Measurements from ENCODE around the gene EHD1.

Gene EHD1

DNA sequence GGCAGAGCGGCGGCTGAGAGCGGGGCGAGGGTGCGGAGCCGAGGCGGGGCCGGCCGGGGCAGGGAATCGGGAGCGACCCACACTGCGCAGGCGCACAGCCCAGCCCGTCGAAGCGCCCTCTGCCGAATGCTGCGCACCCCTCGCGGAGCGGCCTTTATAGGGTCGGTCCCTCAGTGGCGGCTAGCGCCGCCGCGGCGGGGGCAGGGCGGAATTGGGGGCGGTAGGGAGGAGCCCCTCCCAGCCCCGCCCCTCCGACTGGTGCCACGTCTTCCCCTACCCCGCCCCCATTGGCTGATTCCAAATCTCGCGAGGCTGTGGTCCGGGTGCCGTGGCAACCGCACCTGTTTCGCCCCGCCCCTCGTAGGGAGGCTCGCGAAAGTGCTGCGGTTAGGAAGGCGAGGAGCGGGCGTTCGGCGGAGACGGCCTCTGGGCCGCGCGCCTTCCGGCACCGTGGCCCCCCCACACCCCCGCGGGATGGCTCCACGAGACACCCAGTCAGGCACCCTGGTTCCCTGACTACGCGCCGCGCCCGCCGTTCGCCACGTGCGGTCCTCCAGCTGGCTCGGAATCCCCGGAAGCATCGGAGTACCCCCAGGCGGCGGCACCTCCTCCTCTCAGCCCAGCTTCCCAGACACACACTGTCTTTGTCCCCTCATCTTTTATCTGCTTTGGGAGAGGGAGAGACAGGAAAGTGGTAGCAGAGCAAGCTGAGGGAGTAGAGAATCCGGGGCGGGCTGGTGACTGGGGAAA is at the start of gene EHD1:
Gene EHD1 (minus strand): TSS at position 128 of the 750 bp plus-strand sequence. CDS start 157 bp downstream, outside the sequence.
- DNase-seq (ENCODE audit: low read depth): peak; percentile 100
- Histone ChIP-seq H3K9ac (ENCODE audit: low read length) (peak within 1 kb of the TSS; percentile 88), H3K36me3 (ENCODE audit: control insufficient read depth, insufficient read depth, low read length, severe bottlenecking) (peaks cover 5% of the 10 kb centered on the region), H3K4me3 (ENCODE audit: low read length) (peak within 1 kb of the TSS; percentile 88), H3K9me3 (ENCODE audit: control insufficient read depth, low read length) (no peaks in the 10 kb centered on the region), H3K27me3 (replicated peaks; ENCODE audit: control insufficient read depth, insufficient read depth, low read length) (no peaks in the 10 kb centered on the region), H3K4me1 (ENCODE audit: control insufficient read depth, insufficient read depth, low read length) (peaks cover 50% of the 10 kb centered on the region)

DNA sequence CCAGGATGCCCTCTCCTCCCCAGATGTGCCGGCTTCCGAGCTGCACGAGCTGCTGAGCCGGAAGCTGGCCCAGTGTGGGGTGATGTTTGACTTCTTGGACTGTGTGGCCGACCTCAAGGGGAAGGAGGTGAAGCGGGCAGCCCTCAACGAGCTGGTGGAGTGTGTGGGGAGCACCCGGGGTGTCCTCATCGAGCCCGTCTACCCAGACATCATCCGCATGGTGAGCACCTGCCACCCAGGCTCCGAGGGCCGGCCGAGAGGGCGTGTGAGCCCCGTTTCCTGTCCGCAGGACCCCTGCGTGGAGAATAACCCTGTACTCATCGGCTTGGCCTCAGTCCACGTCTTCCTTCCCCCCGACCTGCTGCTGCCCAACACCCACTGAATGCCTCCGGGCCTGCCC is 48.3 kb upstream of the EHD1 start:
- Histone ChIP-seq H3K4me1 (ENCODE audit: control insufficient read depth, insufficient read depth, low read length) (peaks cover 13% of the 10 kb centered on the region), H3K36me3 (ENCODE audit: control insufficient read depth, insufficient read depth, low read length, severe bottlenecking) (peaks cover 26% of the 10 kb centered on the region), H3K4me3 (ENCODE audit: low read length) (no peak overlapping the region), H3K9ac (ENCODE audit: low read length) (no peak overlapping the region), H3K27me3 (replicated peaks; ENCODE audit: control insufficient read depth, insufficient read depth, low read length) (no peaks in the 10 kb centered on the region), H3K9me3 (ENCODE audit: control insufficient read depth, low read length) (no peaks in the 10 kb centered on the region)
- DNase-seq (ENCODE audit: low read depth): no peak

DNA sequence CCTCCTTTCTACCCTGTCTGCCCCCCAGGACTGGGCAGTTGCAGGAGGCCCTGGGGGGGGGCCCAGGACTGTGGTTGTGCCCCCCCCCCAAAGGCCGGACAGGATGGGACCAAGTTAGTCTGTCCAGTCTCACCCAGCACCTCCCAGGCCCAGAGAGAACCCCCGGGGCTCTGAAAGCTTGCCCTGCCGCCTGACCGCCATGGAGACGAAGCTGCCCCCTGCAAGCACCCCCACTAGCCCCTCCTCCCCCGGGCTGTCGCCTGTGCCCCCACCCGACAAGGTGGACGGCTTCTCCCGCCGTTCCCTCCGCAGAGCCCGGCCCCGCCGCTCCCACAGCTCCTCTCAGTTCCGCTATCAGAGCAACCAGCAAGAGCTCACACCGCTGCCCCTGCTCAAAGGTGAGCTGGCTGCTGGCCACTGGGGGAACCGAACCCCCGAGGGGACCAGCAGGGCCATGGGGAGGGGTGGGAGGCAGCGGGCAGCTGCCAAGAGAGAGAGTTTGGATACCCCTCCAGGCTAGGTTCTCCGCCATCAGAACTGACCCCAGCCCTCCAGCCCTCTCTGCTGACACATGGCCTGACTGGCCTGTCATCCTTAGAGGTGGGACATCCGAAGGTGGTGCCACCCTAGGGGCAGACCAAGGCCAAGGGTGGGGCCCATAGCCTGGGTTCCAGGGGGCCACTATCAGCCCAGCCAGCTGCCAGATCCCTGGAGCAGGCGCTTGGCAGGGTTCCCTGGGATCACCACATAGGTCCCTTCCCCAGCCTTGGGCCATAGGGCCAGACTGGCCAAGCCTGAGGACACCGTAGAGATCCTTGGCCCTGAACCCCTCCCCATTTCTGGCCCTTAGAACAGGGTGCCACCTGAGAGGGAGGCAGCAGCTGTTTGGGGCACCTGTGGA is 47.4 kb upstream of the EHD1 start:
- Histone ChIP-seq H3K9me3 (ENCODE audit: control insufficient read depth, low read length) (no peaks in the 10 kb centered on the region), H3K9ac (ENCODE audit: low read length) (peak overlapping the region; percentile 88), H3K36me3 (ENCODE audit: control insufficient read depth, insufficient read depth, low read length, severe bottlenecking) (peaks cover 17% of the 10 kb centered on the region), H3K4me1 (ENCODE audit: control insufficient read depth, insufficient read depth, low read length) (peaks cover 13% of the 10 kb centered on the region), H3K27me3 (replicated peaks; ENCODE audit: control insufficient read depth, insufficient read depth, low read length) (no peaks in the 10 kb centered on the region), H3K4me3 (ENCODE audit: low read length) (peak overlapping the region; percentile 91)
- no peak for DNase-seq (ENCODE audit: low read depth)

GRCh38 chr11:64924910-64925284 is 46.5 kb upstream of the EHD1 start:
- Histone ChIP-seq H3K9ac (ENCODE audit: low read length) (peak overlapping the region; percentile 88), H3K27me3 (replicated peaks; ENCODE audit: control insufficient read depth, insufficient read depth, low read length) (no peaks in the 10 kb centered on the region), H3K36me3 (ENCODE audit: control insufficient read depth, insufficient read depth, low read length, severe bottlenecking) (peaks cover 9% of the 10 kb centered on the region), H3K4me1 (ENCODE audit: control insufficient read depth, insufficient read depth, low read length) (peaks cover 13% of the 10 kb centered on the region), H3K9me3 (ENCODE audit: control insufficient read depth, low read length) (no peaks in the 10 kb centered on the region), H3K4me3 (ENCODE audit: low read length) (peak overlapping the region; percentile 91)
- peak; percentile 63 for DNase-seq (ENCODE audit: low read depth)

- Histone ChIP-seq H3K9ac (ENCODE audit: low read length) (peak within 1 kb of the TSS; percentile 88), H3K27me3 (replicated peaks; ENCODE audit: control insufficient read depth, insufficient read depth, low read length) (no peaks in the 10 kb centered on the region), H3K9me3 (ENCODE audit: control insufficient read depth, low read length) (no peaks in the 10 kb centered on the region), H3K4me1 (ENCODE audit: control insufficient read depth, insufficient read depth, low read length) (peaks cover 13% of the 10 kb centered on the region), H3K4me3 (ENCODE audit: low read length) (peak within 1 kb of the TSS; percentile 91), H3K36me3 (ENCODE audit: control insufficient read depth, insufficient read depth, low read length, severe bottlenecking) (peaks cover 9% of the 10 kb centered on the region)
- DNase-seq (ENCODE audit: low read depth): peak; percentile 96
Observed at GRCh38 chr11:64923944-64924909, 45.8 kb upstream of the EHD1 start, which contains the start of gene PPP2R5B. TSS of gene PPP2R5B (plus strand) at chr11:64924689. CDS start at chr11:64925735, 1,046 bp downstream.

GRCh38 chr11:64923151-64923661 is 44.8 kb upstream of the EHD1 start:
- H3K9me3 ChIP-seq (ENCODE audit: control insufficient read depth, low read length): no peaks in the 10 kb centered on the region
- H3K9ac ChIP-seq (ENCODE audit: low read length): no peak overlapping the region
- H3K4me1 ChIP-seq (ENCODE audit: control insufficient read depth, insufficient read depth, low read length): peaks cover 16% of the 10 kb centered on the region
- no peaks in the 10 kb centered on the region for H3K27me3 ChIP-seq (replicated peaks; ENCODE audit: control insufficient read depth, insufficient read depth, low read length)
- peaks cover 3% of the 10 kb centered on the region for H3K36me3 ChIP-seq (ENCODE audit: control insufficient read depth, insufficient read depth, low read length, severe bottlenecking)
- DNase-seq (ENCODE audit: low read depth): no peak
- H3K4me3 ChIP-seq (ENCODE audit: low read length): no peak overlapping the region

GRCh38 chr11:64921384-64921783 is 43.0 kb upstream of the EHD1 start:
- no peak overlapping the region for H3K9ac ChIP-seq (ENCODE audit: low read length)
- H3K4me3 ChIP-seq (ENCODE audit: low read length): no peak overlapping the region
- no peaks in the 10 kb centered on the region for H3K27me3 ChIP-seq (replicated peaks; ENCODE audit: control insufficient read depth, insufficient read depth, low read length)
- H3K4me1 ChIP-seq (ENCODE audit: control insufficient read depth, insufficient read depth, low read length): peaks cover 24% of the 10 kb centered on the region
- no peaks in the 10 kb centered on the region for H3K36me3 ChIP-seq (ENCODE audit: control insufficient read depth, insufficient read depth, low read length, severe bottlenecking)
- DNase-seq (ENCODE audit: low read depth): no peak
- no peaks in the 10 kb centered on the region for H3K9me3 ChIP-seq (ENCODE audit: control insufficient read depth, low read length)

DNA sequence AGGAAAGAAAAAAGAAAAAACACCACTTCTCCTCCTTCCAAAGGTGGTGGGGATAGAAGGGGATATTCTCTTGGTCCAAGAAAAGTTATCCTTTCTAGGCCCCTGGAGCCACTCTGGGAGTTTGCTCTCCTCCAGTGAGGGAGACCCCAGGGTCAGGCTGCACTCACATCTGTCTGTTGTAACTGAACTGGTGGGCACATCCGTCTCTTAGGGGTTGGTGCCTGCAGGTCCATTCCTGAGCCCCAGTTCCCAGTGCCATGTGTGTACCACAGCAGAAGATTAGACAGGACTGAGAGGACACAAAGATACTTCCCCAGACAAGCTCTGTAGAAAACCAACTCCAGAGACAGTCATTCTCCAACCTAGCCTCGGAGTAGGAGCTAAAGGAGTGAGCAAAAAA is 41.7 kb upstream of the EHD1 start:
- Histone ChIP-seq H3K4me3 (ENCODE audit: low read length) (no peak overlapping the region), H3K4me1 (ENCODE audit: control insufficient read depth, insufficient read depth, low read length) (peaks cover 27% of the 10 kb centered on the region), H3K27me3 (replicated peaks; ENCODE audit: control insufficient read depth, insufficient read depth, low read length) (no peaks in the 10 kb centered on the region), H3K36me3 (ENCODE audit: control insufficient read depth, insufficient read depth, low read length, severe bottlenecking) (no peaks in the 10 kb centered on the region), H3K9ac (ENCODE audit: low read length) (no peak overlapping the region), H3K9me3 (ENCODE audit: control insufficient read depth, low read length) (no peaks in the 10 kb centered on the region)
- DNase-seq (ENCODE audit: low read depth): no peak

DNA sequence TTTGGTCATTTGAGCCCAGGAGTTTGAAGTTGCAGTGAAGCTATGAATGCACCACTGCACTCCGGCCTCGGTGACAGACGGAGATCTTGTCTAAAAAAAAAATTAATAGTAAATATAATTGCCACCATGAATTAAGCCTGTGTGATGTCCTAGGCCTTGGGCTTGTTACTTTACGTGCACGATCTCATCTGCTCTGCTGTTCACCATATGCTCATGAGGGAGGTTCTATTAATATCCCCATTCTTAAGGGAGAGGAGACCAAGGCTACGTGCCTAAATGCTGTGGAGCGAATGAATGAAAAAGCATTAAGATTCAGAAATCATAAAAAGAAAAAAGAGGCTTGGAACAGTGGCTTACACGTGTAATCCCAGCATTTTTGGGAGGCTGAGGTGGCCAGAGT is 41.2 kb upstream of the EHD1 start:
- Histone ChIP-seq H3K36me3 (ENCODE audit: control insufficient read depth, insufficient read depth, low read length, severe bottlenecking) (no peaks in the 10 kb centered on the region), H3K9me3 (ENCODE audit: control insufficient read depth, low read length) (no peaks in the 10 kb centered on the region), H3K27me3 (replicated peaks; ENCODE audit: control insufficient read depth, insufficient read depth, low read length) (no peaks in the 10 kb centered on the region), H3K4me1 (ENCODE audit: control insufficient read depth, insufficient read depth, low read length) (peaks cover 27% of the 10 kb centered on the region), H3K4me3 (ENCODE audit: low read length) (no peak overlapping the region), H3K9ac (ENCODE audit: low read length) (no peak overlapping the region)
- DNase-seq (ENCODE audit: low read depth): no peak

GRCh38 chr11:64918017-64918416 is 39.6 kb upstream of the EHD1 start:
- peak overlapping the region; percentile 90 for H3K9ac ChIP-seq (ENCODE audit: low read length)
- DNase-seq (ENCODE audit: low read depth): peak; percentile 85

More at GRCh38 chr11:64918017-64918416, 39.6 kb upstream of the EHD1 start:
- Histone ChIP-seq H3K36me3 (ENCODE audit: control insufficient read depth, insufficient read depth, low read length, severe bottlenecking) (peaks cover 12% of the 10 kb centered on the region), H3K4me1 (ENCODE audit: control insufficient read depth, insufficient read depth, low read length) (peaks cover 19% of the 10 kb centered on the region), H3K4me3 (ENCODE audit: low read length) (peak overlapping the region; percentile 83), H3K9me3 (ENCODE audit: control insufficient read depth, low read length) (no peaks in the 10 kb centered on the region), H3K27me3 (replicated peaks; ENCODE audit: control insufficient read depth, insufficient read depth, low read length) (no peaks in the 10 kb centered on the region)
